ENCODE measurements around the gene BBS9.

Gene BBS9

GRCh38 chr7:33643530-33643929, 514.2 kb downstream of the BBS9 start:
- TF ChIP-seq, protein P1, sequence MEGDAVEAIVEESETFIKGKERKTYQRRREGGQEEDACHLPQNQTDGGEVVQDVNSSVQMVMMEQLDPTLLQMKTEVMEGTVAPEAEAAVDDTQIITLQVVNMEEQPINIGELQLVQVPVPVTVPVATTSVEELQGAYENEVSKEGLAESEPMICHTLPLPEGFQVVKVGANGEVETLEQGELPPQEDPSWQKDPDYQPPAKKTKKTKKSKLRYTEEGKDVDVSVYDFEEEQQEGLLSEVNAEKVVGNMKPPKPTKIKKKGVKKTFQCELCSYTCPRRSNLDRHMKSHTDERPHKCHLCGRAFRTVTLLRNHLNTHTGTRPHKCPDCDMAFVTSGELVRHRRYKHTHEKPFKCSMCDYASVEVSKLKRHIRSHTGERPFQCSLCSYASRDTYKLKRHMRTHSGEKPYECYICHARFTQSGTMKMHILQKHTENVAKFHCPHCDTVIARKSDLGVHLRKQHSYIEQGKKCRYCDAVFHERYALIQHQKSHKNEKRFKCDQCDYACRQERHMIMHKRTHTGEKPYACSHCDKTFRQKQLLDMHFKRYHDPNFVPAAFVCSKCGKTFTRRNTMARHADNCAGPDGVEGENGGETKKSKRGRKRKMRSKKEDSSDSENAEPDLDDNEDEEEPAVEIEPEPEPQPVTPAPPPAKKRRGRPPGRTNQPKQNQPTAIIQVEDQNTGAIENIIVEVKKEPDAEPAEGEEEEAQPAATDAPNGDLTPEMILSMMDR (IDR thresholded peaks at IDR 0.05): no peak

DNA sequence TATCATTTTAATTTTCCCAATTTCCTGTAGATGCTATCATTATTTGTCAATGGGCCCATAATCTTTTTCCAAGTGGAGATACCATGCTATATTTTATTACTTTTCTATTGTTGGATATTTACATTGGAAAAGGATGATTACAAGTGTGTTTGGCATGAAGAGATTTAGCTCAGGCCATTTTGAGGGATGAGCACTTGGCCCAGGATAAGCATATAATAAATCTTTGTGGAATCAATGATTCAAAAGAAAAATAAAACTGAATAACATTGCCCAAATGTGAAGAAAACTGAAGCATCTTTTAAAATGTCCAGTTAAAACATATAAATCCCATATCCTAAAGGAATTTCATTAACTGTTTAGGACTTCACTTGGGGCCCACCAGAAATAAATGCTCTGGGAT, 515.1 kb downstream of the BBS9 start:
- TF ChIP-seq, protein P1 (IDR thresholded peaks at IDR 0.05): no peak

GRCh38 chr7:33645104-33645503, 515.7 kb downstream of the BBS9 start:
- TF ChIP-seq, protein P1 (IDR thresholded peaks at IDR 0.05): no peak

GRCh38 chr7:33646166-33646565, 516.8 kb downstream of the BBS9 start:
- TF ChIP-seq, protein P1 (IDR thresholded peaks at IDR 0.05): no peak

GRCh38 chr7:33646891-33647391, 517.6 kb downstream of the BBS9 start:
- TF ChIP-seq, protein P1 (IDR thresholded peaks at IDR 0.05): no peak

DNA sequence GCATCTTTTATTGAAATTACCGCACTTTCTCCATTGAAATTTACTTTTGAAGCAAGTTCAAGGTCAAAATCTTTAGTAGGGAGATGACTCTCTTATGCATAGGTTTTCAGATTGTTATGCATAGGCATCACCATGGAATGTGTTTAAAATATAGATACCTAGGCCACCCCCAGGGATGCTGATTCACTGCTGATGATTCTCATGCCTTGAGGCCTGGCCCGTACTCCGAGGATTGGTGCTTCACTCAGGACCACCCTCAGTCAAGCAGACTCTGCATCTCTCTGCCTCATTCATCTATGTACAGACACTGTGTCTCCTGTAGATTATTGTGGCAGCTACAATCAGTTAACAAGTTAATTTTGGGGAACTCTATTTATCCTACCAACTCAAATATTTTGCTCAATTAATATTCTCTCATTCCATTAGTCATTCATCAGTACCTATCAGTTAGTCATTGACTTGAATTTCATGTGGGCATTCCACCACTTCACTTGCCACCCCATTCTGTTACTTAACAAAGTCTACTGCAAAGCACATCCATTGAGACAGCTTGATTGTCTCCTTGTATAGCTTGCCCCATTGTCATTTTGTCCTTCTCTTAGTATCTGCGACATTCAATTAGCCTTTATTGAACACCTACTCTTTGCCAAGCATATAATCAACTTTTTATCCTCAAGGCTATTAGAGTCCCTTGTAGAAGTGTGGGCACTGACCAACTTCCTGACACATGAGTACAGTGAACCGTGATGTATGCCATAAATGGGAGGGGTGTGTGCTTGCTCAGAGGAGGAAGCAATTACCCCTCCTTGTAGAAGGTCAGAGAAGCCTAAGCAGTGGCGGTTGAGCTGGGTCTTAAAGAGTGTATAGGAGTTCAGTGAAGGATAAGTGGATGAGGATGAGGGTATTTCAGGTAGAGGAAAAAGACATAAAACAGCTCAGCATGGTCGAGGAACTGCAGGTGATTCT, 520.4 kb downstream of the BBS9 start:
- TF ChIP-seq, protein P1 (IDR thresholded peaks at IDR 0.05): no peak

DNA sequence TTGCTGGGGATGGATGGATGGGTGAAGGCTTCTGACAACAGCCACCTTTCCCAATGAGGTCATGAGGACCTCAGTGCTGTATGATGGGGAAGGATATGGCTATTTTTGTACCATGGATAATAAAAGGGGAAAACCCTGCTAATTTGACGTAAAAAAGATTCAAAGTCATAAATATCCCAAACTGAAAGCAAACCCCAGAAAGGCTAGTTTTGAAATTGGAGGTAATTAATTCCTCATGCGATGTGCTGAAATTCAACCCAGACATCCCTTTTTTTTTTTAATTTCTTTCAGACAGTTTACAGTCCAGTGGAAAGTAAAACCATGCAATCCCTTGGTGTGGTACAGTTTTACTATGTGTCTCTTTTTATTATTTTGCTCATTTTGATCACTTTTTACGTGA, 521.5 kb downstream of the BBS9 start:
- TF ChIP-seq, protein P1 (IDR thresholded peaks at IDR 0.05): no peak

Measured in LNCAP (cell line).